DOHH2 (cell line): ENCODE data around the gene TJP1.

Experiments used
- CTCF ChIP-seq: fragments of 200-600 bp; sonication (generic); IDR thresholded peaks from one replicate; pipeline ENCODE4 v1.5.1; 2014; ENCODE audit warnings: antibody characterized with exemption, mild to moderate bottlenecking, low read depth, low read length; ENCODE audit not compliant: poor library complexity, severe bottlenecking
- EZH2phosphoT487 ChIP-seq: fragments of 200-600 bp; sonication (generic); IDR thresholded peaks from 2 replicates; pipeline ENCODE4 v1.6.1; 2017; ENCODE audit warnings: borderline replicate concordance, mild to moderate bottlenecking, antibody characterized with exemption, low read length, moderate library complexity, mixed read lengths

GRCh38 chr15:29784413-29784812 lies 37.9 kb downstream of the TJP1 start:
- TF ChIP-seq CTCF: no peak
- no peak for TF ChIP-seq EZH2phosphoT487
